Fibroblast of lung (primary cell): Measurements from ENCODE around the gene PCDH9.

Source experiments
- CTCF ChIP-seq, 2 donors: IDR thresholded peaks in 1 of 2; conservative IDR thresholded peaks in 1 of 2; 1 replicate in 1 of 2; 2 replicates in 1 of 2; pipeline ENCODE4 v1.5.1; 2011 to 2012; ENCODE audit warnings: low read length in 2 of 2, control low read depth in 1 of 2, inconsistent platforms in 1 of 2, low read depth in 1 of 2, mild to moderate bottlenecking in 1 of 2
- EZH2 ChIP-seq: IDR thresholded peaks from 2 replicates; pipeline ENCODE4 v1.5.1; 2012; ENCODE audit warnings: low read length, control low read depth, mild to moderate bottlenecking; ENCODE audit errors: missing control alignments

GRCh38 chr13:66655847-66656454, 574.2 kb downstream of the PCDH9 start:
- TF ChIP-seq CTCF (conservative IDR thresholded peaks at IDR 0.05 in 1 of 2, IDR thresholded peaks at IDR 0.05 in 1 of 2; ENCODE audit: low read depth in 1 of 2, low read length in 2 of 2) (no peak), EZH2 (no peak)
